ENCODE measurements around the gene SEMA4A. TPM values are rescaled to one million over a fixed set of nuclear protein-coding genes. Genes with fewer than 3 reads are reported as not detected.

SEMA4A gene
- total and polyA plus RNA-seq, 4 donors, result 1.1 to 3.5 (median 1.7) TPM

- no peaks in the 10 kb centered on the region for H3K27me3 ChIP-seq (ENCODE audit: control insufficient read depth in 4 of 4, insufficient read depth in 4 of 4, low read length in 3 of 4)
- TF ChIP-seq, protein P1, sequence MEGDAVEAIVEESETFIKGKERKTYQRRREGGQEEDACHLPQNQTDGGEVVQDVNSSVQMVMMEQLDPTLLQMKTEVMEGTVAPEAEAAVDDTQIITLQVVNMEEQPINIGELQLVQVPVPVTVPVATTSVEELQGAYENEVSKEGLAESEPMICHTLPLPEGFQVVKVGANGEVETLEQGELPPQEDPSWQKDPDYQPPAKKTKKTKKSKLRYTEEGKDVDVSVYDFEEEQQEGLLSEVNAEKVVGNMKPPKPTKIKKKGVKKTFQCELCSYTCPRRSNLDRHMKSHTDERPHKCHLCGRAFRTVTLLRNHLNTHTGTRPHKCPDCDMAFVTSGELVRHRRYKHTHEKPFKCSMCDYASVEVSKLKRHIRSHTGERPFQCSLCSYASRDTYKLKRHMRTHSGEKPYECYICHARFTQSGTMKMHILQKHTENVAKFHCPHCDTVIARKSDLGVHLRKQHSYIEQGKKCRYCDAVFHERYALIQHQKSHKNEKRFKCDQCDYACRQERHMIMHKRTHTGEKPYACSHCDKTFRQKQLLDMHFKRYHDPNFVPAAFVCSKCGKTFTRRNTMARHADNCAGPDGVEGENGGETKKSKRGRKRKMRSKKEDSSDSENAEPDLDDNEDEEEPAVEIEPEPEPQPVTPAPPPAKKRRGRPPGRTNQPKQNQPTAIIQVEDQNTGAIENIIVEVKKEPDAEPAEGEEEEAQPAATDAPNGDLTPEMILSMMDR (IDR thresholded peaks at IDR 0.05; ENCODE audit: low read depth, low read length, missing input control), result peak; percentile 55
- TF ChIP-seq MAX (IDR thresholded peaks at IDR 0.05), result no peak
- TF ChIP-seq, protein P2, sequence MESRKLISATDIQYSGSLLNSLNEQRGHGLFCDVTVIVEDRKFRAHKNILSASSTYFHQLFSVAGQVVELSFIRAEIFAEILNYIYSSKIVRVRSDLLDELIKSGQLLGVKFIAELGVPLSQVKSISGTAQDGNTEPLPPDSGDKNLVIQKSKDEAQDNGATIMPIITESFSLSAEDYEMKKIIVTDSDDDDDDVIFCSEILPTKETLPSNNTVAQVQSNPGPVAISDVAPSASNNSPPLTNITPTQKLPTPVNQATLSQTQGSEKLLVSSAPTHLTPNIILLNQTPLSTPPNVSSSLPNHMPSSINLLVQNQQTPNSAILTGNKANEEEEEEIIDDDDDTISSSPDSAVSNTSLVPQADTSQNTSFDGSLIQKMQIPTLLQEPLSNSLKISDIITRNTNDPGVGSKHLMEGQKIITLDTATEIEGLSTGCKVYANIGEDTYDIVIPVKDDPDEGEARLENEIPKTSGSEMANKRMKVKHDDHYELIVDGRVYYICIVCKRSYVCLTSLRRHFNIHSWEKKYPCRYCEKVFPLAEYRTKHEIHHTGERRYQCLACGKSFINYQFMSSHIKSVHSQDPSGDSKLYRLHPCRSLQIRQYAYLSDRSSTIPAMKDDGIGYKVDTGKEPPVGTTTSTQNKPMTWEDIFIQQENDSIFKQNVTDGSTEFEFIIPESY (IDR thresholded peaks at IDR 0.05), result no peak
- TF ChIP-seq GABPA (IDR thresholded peaks at IDR 0.05 in 1 of 2, conservative IDR thresholded peaks at IDR 0.05 in 1 of 2), result no peak
- peak; percentile 69 to 78 for TF ChIP-seq RAD21 (IDR thresholded peaks at IDR 0.05)
- no peak for TF ChIP-seq NR2F2 (IDR thresholded peaks at IDR 0.05)
- no peak for TF ChIP-seq ATF3 (IDR thresholded peaks at IDR 0.05)
- TF ChIP-seq RXRA (IDR thresholded peaks at IDR 0.05), result no peak
- no peak for TF ChIP-seq SP1 (IDR thresholded peaks at IDR 0.05)
- TF ChIP-seq, protein P3, sequence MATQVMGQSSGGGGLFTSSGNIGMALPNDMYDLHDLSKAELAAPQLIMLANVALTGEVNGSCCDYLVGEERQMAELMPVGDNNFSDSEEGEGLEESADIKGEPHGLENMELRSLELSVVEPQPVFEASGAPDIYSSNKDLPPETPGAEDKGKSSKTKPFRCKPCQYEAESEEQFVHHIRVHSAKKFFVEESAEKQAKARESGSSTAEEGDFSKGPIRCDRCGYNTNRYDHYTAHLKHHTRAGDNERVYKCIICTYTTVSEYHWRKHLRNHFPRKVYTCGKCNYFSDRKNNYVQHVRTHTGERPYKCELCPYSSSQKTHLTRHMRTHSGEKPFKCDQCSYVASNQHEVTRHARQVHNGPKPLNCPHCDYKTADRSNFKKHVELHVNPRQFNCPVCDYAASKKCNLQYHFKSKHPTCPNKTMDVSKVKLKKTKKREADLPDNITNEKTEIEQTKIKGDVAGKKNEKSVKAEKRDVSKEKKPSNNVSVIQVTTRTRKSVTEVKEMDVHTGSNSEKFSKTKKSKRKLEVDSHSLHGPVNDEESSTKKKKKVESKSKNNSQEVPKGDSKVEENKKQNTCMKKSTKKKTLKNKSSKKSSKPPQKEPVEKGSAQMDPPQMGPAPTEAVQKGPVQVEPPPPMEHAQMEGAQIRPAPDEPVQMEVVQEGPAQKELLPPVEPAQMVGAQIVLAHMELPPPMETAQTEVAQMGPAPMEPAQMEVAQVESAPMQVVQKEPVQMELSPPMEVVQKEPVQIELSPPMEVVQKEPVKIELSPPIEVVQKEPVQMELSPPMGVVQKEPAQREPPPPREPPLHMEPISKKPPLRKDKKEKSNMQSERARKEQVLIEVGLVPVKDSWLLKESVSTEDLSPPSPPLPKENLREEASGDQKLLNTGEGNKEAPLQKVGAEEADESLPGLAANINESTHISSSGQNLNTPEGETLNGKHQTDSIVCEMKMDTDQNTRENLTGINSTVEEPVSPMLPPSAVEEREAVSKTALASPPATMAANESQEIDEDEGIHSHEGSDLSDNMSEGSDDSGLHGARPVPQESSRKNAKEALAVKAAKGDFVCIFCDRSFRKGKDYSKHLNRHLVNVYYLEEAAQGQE (IDR thresholded peaks at IDR 0.05), result no peak
- TF ChIP-seq TAF1 (conservative IDR thresholded peaks at IDR 0.05), result no peak
- no peak for TF ChIP-seq YY1 (IDR thresholded peaks at IDR 0.05)
- no peak for TF ChIP-seq EGR1 (IDR thresholded peaks at IDR 0.05; ENCODE audit: low read depth in 2 of 2)
- TF ChIP-seq HNF4A (conservative IDR thresholded peaks at IDR 0.05), result no peak
- no peak for TF ChIP-seq HNF4G (IDR thresholded peaks at IDR 0.05)
- TF ChIP-seq FOXA2 (IDR thresholded peaks at IDR 0.05), result no peak
- no peaks in the 10 kb centered on the region for H3K9me3 ChIP-seq (ENCODE audit: control insufficient read depth in 4 of 4, low read length in 3 of 4)
- peaks cover 7 to 33% (median 23%) of the 10 kb centered on the region in 4 donors for H3K36me3 ChIP-seq (ENCODE audit: control insufficient read depth in 4 of 4, insufficient read depth in 3 of 4, low read depth in 1 of 4, low read length in 3 of 4)
- 62% methylated on average over 20 of the region's 20 CpGs for WGBS
- H3K27ac ChIP-seq (ENCODE audit: low read depth in 1 of 2, low read length in 2 of 2), result no peak overlapping the region
- no peak overlapping the region for H3K4me3 ChIP-seq (ENCODE audit: low read depth in 1 of 3, low read length in 3 of 3)
- peaks cover 0 to 10% (median 4%) of the 10 kb centered on the region in 4 donors for H3K4me1 ChIP-seq (ENCODE audit: control insufficient read depth in 4 of 4, insufficient read depth in 4 of 4, low read length in 3 of 4)
- no peak overlapping the region for H3K9ac ChIP-seq (ENCODE audit: low read depth in 1 of 2, low read length in 2 of 2)
- DNase-seq (ENCODE audit: low spot score), result peak; percentile 64
Measured at GRCh38 chr1:156140879-156141707, 12.3 kb upstream of the SEMA4A start.
